ENCODE measurements around the gene NDUFAF3. TPM values are rescaled to one million over a fixed set of nuclear protein-coding genes. Genes with fewer than 3 reads are reported as not detected.
"Not testable (repeated sequence)": the region's sequence is repeated elsewhere in the genome, so short reads cannot be mapped to it uniquely, and the experiment has no call there.

The NDUFAF3 gene
- polyA plus RNA-seq, 1 donor from 2014 or later, result 188 TPM

DNA sequence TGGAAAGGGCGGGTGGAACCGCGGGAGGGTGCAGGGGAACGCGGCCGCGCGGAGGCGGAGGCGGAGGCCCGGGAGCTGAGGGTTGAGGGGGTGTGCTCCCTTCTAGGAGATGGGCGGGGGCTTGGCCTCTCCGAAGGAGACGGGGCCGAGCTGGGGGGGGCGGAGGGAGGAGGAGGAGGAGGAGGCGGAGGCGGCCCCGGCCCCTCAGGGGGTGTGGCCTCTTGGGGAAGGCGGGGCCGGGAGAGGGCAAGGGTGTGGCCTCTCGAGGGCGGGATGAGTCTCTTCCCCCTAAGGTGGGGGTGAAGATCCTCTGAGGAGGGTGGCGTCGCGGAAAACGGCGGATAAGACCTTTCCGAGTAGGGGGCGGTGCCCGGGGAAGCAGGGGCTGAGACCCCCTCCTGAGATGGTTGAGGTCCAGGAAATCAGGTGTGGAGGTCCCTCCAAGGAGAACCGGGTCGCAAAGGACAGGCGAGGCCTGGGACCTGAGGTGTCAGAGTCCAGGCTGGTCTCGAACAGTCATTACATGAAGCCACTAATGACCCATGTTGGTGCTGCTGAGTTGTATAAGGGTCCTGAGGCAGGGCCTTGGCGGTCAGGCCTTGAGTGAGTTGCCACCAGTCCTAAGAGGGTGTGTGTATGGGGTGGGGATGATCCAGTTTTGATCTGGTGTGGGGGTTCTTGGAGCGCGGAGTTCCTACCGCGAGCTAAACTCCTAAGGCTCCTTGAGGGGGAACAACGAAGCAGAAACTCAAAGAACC lies 14.0 kb upstream of the NDUFAF3 start:
- Mint-ChIP-seq H3K4me3 (peak overlapping the region; percentile 99 to 100 (median 100)), H3K27me3 (no peaks in the 10 kb centered on the region), H3K27ac (peak overlapping the region; percentile 97 to 99 (median 98)), H3K9me3 (no peaks in the 10 kb centered on the region), H3K4me1 (peaks cover 17 to 26% (median 20%) of the 10 kb centered on the region in 3 donors), H3K36me3 (no peaks in the 10 kb centered on the region)

GRCh38 chr3:49008627-49009026 lies 13.3 kb upstream of the NDUFAF3 start:
- H3K27me3 Mint-ChIP-seq, H3K36me3 Mint-ChIP-seq: not testable (repeated sequence)
- H3K4me3 Mint-ChIP-seq, result peak overlapping the region; percentile 89 to 100 (median 100)

DNA sequence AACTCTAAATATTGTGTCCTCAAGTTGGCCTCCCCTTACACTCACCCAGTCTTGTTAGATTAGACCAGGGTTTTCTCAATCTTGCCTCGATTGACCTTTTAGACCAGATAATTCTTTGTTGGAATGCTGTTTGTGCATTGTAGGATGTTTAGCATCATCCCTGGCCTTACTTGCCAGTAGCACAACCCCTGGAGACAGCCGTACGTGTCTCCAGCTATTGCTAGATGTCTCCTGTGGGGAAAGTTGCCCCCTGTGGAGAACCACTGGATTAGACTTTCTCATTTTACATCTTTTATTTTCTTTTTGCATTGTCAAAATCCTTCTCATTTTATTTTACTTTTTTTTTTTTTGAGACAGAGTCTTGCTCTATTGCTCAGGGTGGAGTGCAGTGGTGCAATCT lies 12.5 kb upstream of the NDUFAF3 start:
- Mint-ChIP-seq H3K9me3 (no peaks in the 10 kb centered on the region), H3K36me3 (no peaks in the 10 kb centered on the region), H3K4me1 (peaks cover 17 to 26% (median 25%) of the 10 kb centered on the region in 3 donors), H3K4me3 (peak overlapping the region in 3 of 4 donors; percentile 4 to 99 (median 81)), H3K27ac (no peak overlapping the region), H3K27me3 (no peaks in the 10 kb centered on the region)

More at GRCh38 chr3:49008627-49009026, 13.3 kb upstream of the NDUFAF3 start:
- H3K9me3 Mint-ChIP-seq, result not testable (repeated sequence)
- peaks cover 17 to 26% (median 20%) of the 10 kb centered on the region in 3 donors for H3K4me1 Mint-ChIP-seq
- peak overlapping the region in 2 of 3 donors; percentile 97 to 99 for H3K27ac Mint-ChIP-seq

DNA sequence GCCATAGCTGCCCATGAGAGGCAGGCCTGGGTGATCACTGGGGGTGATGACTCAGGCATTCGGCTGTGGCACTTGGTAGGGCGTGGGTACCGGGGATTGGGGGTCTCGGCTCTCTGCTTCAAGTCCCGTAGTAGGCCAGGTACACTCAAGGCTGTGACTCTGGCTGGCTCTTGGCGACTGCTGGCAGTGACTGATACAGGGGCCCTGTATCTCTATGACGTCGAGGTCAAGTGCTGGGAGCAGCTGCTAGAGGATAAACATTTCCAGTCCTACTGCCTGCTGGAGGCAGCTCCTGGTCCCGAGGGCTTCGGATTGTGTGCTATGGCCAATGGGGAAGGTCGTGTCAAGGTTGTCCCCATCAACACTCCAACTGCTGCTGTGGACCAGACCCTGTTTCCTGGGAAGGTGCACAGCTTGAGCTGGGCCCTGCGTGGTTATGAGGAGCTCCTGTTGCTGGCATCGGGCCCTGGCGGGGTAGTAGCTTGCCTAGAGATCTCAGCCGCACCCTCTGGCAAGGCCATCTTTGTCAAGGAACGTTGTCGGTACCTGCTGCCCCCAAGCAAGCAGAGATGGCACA lies 9.4 kb upstream of the NDUFAF3 start:
- H3K9me3 Mint-ChIP-seq, result no peaks in the 10 kb centered on the region
- H3K27ac Mint-ChIP-seq, result peak overlapping the region in 2 of 3 donors; percentile 47 to 51
- peaks cover 12 to 24% (median 17%) of the 10 kb centered on the region in 3 donors for H3K4me1 Mint-ChIP-seq
- no peaks in the 10 kb centered on the region for H3K36me3 Mint-ChIP-seq
- H3K4me3 Mint-ChIP-seq, result peak overlapping the region in 2 of 4 donors; percentile 42 to 58
- H3K27me3 Mint-ChIP-seq, result no peaks in the 10 kb centered on the region

DNA sequence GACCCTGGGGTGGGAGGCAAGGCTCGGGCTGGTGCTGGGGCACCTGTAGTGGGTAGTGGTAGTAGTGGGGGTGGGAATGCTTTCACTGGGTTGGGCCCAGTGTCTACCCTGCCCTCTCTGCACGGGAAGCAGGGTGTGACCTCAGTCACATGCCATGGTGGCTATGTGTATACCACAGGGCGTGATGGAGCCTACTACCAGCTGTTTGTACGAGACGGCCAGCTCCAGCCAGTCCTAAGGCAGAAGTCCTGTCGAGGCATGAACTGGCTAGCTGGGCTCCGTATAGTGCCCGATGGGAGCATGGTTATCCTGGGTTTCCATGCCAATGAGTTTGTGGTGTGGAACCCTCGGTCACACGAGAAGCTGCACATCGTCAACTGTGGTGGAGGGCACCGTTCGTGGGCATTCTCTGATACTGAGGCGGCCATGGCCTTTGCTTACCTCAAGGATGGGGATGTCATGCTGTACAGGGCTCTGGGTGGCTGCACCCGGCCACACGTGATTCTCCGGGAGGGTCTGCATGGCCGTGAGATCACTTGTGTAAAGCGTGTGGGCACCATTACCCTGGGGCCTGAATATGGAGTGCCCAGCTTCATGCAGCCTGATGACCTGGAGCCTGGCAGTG lies 8.7 kb upstream of the NDUFAF3 start:
- peak overlapping the region in 2 of 3 donors; percentile 47 to 84 for H3K27ac Mint-ChIP-seq
- peaks cover 8 to 20% (median 13%) of the 10 kb centered on the region in 3 donors for H3K4me1 Mint-ChIP-seq
- H3K4me3 Mint-ChIP-seq, result no peak overlapping the region
- no peaks in the 10 kb centered on the region for H3K27me3 Mint-ChIP-seq
- H3K9me3 Mint-ChIP-seq, result no peaks in the 10 kb centered on the region
- H3K36me3 Mint-ChIP-seq, result no peaks in the 10 kb centered on the region

- Mint-ChIP-seq H3K4me1 (peaks cover 10 to 13% (median 13%) of the 10 kb centered on the region in 3 donors), H3K4me3 (peak overlapping the region in 1 of 4 donors; percentile 76), H3K36me3 (no peaks in the 10 kb centered on the region), H3K27me3 (no peaks in the 10 kb centered on the region), H3K9me3 (no peaks in the 10 kb centered on the region), H3K27ac (peak overlapping the region in 1 of 3 donors; percentile 84)
Measured at GRCh38 chr3:49013738-49014660, 7.9 kb upstream of the NDUFAF3 start.

DNA sequence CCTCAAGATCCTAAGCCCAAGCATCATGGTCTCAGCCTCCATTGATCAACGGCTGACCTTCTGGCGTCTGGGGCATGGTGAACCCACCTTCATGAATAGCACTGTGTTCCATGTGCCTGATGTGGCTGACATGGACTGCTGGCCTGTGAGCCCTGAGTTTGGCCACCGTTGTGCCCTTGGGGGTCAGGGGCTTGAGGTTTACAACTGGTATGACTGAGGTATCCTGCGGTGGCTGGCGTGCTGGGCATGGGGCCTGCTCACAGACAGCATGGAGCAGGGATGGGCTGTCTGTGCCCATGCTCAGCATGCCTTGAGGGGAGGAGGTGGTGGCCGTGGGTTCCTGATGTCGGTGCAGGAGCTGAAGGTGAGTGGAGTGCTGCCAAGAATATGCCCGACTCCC lies 6.8 kb upstream of the NDUFAF3 start:
- H3K4me1 Mint-ChIP-seq, result peaks cover 10 to 19% (median 11%) of the 10 kb centered on the region in 3 donors
- H3K4me3 Mint-ChIP-seq, result peak overlapping the region in 2 of 4 donors; percentile 67 to 92
- no peaks in the 10 kb centered on the region for H3K9me3 Mint-ChIP-seq
- peak overlapping the region in 1 of 3 donors; percentile 84 for H3K27ac Mint-ChIP-seq
- H3K36me3 Mint-ChIP-seq, result no peaks in the 10 kb centered on the region
- no peaks in the 10 kb centered on the region for H3K27me3 Mint-ChIP-seq

DNA sequence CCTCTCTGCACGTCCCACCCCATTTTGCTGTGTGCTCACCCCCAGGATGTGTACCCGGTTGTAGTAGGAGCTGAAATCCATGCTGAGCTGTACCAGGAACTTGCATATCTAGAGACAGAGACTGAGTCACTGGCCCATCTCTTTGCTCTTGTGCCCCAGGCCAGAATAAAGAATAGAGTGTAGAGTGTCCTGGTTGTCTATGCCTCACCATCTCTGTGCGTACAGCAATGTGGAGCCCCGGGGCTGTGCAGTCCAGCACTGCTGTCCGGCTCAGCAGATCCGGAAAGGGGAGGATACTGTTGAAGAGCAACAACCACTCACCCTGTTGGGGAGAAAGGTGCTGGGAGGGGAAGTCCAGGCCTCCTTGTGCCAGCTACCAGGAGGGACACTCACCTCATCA lies 6.2 kb upstream of the NDUFAF3 start:
- no peaks in the 10 kb centered on the region for H3K36me3 Mint-ChIP-seq
- H3K27ac Mint-ChIP-seq, result peak overlapping the region in 2 of 3 donors; percentile 10 to 96
- H3K9me3 Mint-ChIP-seq, result no peaks in the 10 kb centered on the region
- H3K4me1 Mint-ChIP-seq, result peaks cover 10 to 22% (median 14%) of the 10 kb centered on the region in 3 donors
- H3K4me3 Mint-ChIP-seq, result peak overlapping the region in 3 of 4 donors; percentile 50 to 92 (median 66)
- no peaks in the 10 kb centered on the region for H3K27me3 Mint-ChIP-seq

GRCh38 chr3:49016414-49017228 lies 5.3 kb upstream of the NDUFAF3 start:
- H3K36me3 Mint-ChIP-seq, result no peaks in the 10 kb centered on the region
- peaks cover 10 to 22% (median 14%) of the 10 kb centered on the region in 3 donors for H3K4me1 Mint-ChIP-seq
- H3K9me3 Mint-ChIP-seq, result no peaks in the 10 kb centered on the region
- H3K4me3 Mint-ChIP-seq, result peak overlapping the region in 3 of 4 donors; percentile 68 to 94 (median 92)
- no peaks in the 10 kb centered on the region for H3K27me3 Mint-ChIP-seq
- H3K27ac Mint-ChIP-seq, result peak overlapping the region in 2 of 3 donors; percentile 59 to 96

DNA sequence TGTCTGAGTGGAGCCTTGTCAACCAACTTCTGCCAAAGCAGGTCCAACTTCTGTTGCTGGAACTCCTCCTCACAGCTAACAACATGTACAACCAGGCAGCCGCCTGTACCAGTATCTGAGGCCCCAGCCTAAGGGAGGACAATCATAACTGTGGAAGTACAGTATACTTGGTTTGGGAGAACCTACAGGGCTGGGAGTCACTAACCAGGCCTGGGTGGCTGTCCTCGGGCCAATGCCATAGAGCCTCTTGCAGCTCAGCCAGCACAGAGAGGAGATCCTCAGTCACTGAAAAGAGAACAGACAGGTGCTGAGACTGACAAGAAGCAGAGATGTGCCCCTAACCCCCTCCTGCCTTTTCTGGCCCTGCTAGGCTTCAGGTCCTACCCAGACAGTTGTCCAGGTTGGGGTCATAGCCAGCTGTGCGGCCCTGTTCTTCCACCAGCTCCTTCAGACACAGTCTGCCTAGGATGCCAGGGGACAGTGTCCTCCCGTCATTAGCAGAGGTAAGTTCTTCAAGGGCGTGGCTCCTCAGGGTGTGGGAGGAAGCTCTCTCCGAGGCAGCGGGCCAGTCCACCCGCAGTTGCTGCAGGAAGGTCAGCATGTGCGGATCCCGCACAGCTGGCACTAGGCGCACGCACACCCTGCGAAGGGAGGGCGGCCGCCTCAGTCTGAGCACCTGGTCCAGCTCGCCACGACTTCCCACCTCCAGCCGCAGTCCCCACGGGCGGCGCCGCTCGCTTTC lies 4.5 kb upstream of the NDUFAF3 start:
- peaks cover 10 to 18% (median 10%) of the 10 kb centered on the region in 3 donors for H3K4me1 Mint-ChIP-seq
- H3K9me3 Mint-ChIP-seq, result no peaks in the 10 kb centered on the region
- H3K27me3 Mint-ChIP-seq, result no peaks in the 10 kb centered on the region
- no peaks in the 10 kb centered on the region for H3K36me3 Mint-ChIP-seq
- H3K4me3 Mint-ChIP-seq, result peak overlapping the region; percentile 90 to 98 (median 93)
- peak overlapping the region; percentile 19 to 96 (median 63) for H3K27ac Mint-ChIP-seq

DNA sequence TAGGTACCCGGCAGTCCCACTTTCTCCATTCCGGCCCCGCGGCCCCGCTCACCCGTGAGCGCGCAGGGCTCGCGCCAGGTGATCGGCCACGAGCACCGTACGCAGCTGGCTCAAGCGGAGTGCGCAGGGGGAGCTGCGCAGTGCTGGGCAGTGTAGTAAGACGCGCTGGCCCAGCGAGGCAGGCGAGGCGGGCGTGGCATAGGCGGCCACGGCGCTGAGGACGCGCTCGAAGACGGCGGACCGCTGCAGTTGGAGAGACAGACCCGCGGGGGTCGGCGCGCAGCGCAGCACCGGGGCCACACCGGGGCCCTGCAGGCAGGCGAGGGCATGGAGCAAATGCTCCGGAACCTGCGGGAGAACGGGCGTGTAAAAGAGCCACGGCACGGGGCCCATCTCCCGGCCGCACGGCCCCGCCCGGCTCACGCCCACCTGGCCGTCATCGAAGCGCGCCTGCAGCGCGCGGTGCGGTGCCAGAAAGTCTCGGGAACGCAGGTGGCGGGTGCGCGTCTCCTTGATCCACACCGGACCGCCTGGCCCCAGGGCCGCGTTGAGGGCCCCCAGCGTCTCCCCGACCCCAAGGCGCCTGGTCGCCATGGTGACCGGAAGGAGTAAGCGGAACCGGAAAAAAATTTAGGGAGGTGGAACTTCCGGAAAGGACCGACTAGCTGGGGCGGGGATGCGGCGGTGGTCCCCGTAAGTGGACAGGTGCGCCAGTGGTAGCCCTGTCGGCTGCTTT lies 3.8 kb upstream of the NDUFAF3 start, which contains the start of gene DALRD3:
DALRD3 (minus strand) TSS at position 610 of the 736 bp plus-strand sequence; CDS start at position 594, 16 bp downstream.
- H3K9me3 Mint-ChIP-seq, result no peaks in the 10 kb centered on the region
- peak within 1 kb of the TSS; percentile 92 to 98 (median 96) for H3K4me3 Mint-ChIP-seq
- no peaks in the 10 kb centered on the region for H3K27me3 Mint-ChIP-seq
- H3K27ac Mint-ChIP-seq, result peak within 1 kb of the TSS; percentile 92 to 96 (median 92)
- peaks cover 12 to 21% (median 14%) of the 10 kb centered on the region in 3 donors for H3K4me1 Mint-ChIP-seq
- peaks cover 1% of the 10 kb centered on the region for H3K36me3 Mint-ChIP-seq

DNA sequence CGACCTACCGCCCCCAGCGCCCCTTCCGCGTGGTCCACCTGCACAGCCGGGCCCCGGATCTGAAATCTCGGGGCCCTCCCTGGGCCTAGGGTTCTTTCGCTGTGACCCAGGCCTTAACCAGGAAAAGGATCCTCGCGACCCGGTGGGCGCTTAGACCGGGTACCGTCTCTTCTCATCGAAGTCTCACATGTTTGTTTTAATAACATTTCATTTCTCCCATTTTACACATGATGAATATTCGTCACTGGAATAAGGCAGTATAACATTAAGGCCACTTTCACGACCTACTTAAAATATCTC lies 3.3 kb upstream of the NDUFAF3 start:
- Mint-ChIP-seq H3K4me1 (peaks cover 15 to 24% (median 16%) of the 10 kb centered on the region in 3 donors), H3K36me3 (peaks cover 2% of the 10 kb centered on the region), H3K9me3 (no peaks in the 10 kb centered on the region), H3K4me3 (peak overlapping the region; percentile 92 to 98 (median 96)), H3K27ac (peak overlapping the region; percentile 92 to 96 (median 92)), H3K27me3 (no peaks in the 10 kb centered on the region)
